CD8-positive, alpha-beta memory T cell (primary cell): Measurements from ENCODE around the gene PREX1. TPM values are rescaled to one million over a fixed set of nuclear protein-coding genes. Genes with fewer than 3 reads are reported as not detected.
A peak's percentile ranks its signal among the peaks of the same experiment; 100 is the strongest.

Experiments used
- CTCF ChIA-PET: fragments of 350-600 bp; sonication (Branson Sonifier 250); formaldehyde crosslinking; loops from one replicate; lab custom pipeline; 2021; ENCODE audit warnings: antibody characterized with exemption; lab: Charles Lee
- POLR2A ChIA-PET: fragments of 350-600 bp; sonication (Branson Sonifier 250); formaldehyde crosslinking; loops from one replicate; lab custom pipeline; 2021; ENCODE audit warnings: antibody characterized with exemption; lab: Charles Lee
- DNase-seq, 5 donors: peaks; one replicate each; pipeline versions ENCODE4 v3.0.0 to v3.0.0-alpha.2; 2020 to 2022; ENCODE audit warnings: mixed read lengths in 1 of 5
- H3K27ac ChIP-seq: one replicate; pipeline ENCODE4 v1.7.0; 2013; ENCODE audit warnings: low read depth, mild to moderate bottlenecking, low read length, moderate library complexity
- H3K27me3 ChIP-seq: 2 replicates; pipeline ENCODE4 v1.7.0; 2013; ENCODE audit warnings: low read length, mild to moderate bottlenecking; ENCODE audit not compliant: insufficient read depth, poor library complexity, severe bottlenecking
- H3K36me3 ChIP-seq: 2 replicates; pipeline ENCODE4 v1.7.0; 2013; ENCODE audit warnings: mild to moderate bottlenecking, low read length, moderate library complexity; ENCODE audit not compliant: insufficient read depth
- H3K4me1 ChIP-seq: 2 replicates; pipeline ENCODE4 v1.7.0; 2013; ENCODE audit warnings: mild to moderate bottlenecking, low read length, moderate library complexity; ENCODE audit not compliant: insufficient read depth
- H3K4me3 ChIP-seq: 2 replicates; pipeline ENCODE4 v1.7.0; 2013; ENCODE audit warnings: mild to moderate bottlenecking, low read length
- H3K9me3 ChIP-seq: 2 replicates; pipeline ENCODE4 v1.7.0; 2013; ENCODE audit warnings: mild to moderate bottlenecking, low read length
- H3K27ac Mint-ChIP-seq, 8 donors: one replicate each; pipeline ENCODE4 v1.8.0; 2020 to 2021; ENCODE audit warnings: mixed read lengths in 8 of 8, mild to moderate bottlenecking in 6 of 8, inconsistent platforms in 3 of 8, moderate library complexity in 3 of 8
- H3K27me3 Mint-ChIP-seq, 2 donors: one replicate each; pipeline ENCODE4 v1.8.0; 2020 to 2021; ENCODE audit warnings: mixed read lengths in 2 of 2, mild to moderate bottlenecking in 1 of 2, moderate library complexity in 1 of 2
- H3K36me3 Mint-ChIP-seq, 3 donors: one replicate each; pipeline ENCODE4 v1.8.0; 2020 to 2021; ENCODE audit warnings: mixed read lengths in 3 of 3, inconsistent platforms in 1 of 3, mild to moderate bottlenecking in 1 of 3
- H3K4me1 Mint-ChIP-seq, 3 donors: one replicate each; pipeline ENCODE4 v1.8.0; 2020 to 2021; ENCODE audit warnings: mixed read lengths in 3 of 3, inconsistent platforms in 1 of 3, mild to moderate bottlenecking in 1 of 3
- H3K4me3 Mint-ChIP-seq, 7 donors: one replicate each; pipeline ENCODE4 v1.8.0; 2020 to 2021; ENCODE audit warnings: mixed read lengths in 7 of 7, mild to moderate bottlenecking in 6 of 7, moderate library complexity in 4 of 7, inconsistent platforms in 2 of 7
- H3K9me3 Mint-ChIP-seq, 5 donors: one replicate each; pipeline ENCODE4 v1.8.0; 2020 to 2022; ENCODE audit warnings: mixed read lengths in 5 of 5, mild to moderate bottlenecking in 3 of 5, moderate library complexity in 2 of 5, inconsistent platforms in 1 of 5
- polyA plus RNA-seq: library from polyadenylated mRNA; unstranded; fragments of 300-500 nt; fragmentation: Illumina TruSeq; gene quantifications from one replicate; pipeline ENCODE4 v1.2.3, GENCODE V29; 2021
- total RNA-seq, 2 experiments: library from RNA; stranded (reverse); gene quantifications; one replicate each; pipeline ENCODE4 v1.2.3, GENCODE V29; 2021

PREX1 gene
- total and polyA plus RNA-seq, 3 experiments from 2014 or later, result 89.5 to 90.5 (median 90.0) TPM

- Mint-ChIP-seq H3K4me1 (peaks cover 85 to 100% (median 96%) of the 10 kb centered on the region in 3 donors), H3K9me3 (no peaks in the 10 kb centered on the region), H3K36me3 (peaks cover 4 to 68% (median 34%) of the 10 kb centered on the region in 3 donors), H3K4me3 (peak overlapping the region in 6 of 7 donors; percentile 43 to 81 (median 67)), H3K27me3 (peaks cover 0 to 3% of the 10 kb centered on the region in 2 donors), H3K27ac (peak overlapping the region; percentile 65 to 97 (median 90))
- DNase-seq, result no peak
- peaks cover 31% of the 10 kb centered on the region for H3K36me3 ChIP-seq
- H3K4me1 ChIP-seq, result peaks cover 58% of the 10 kb centered on the region
- ChIA-PET CTCF (interaction anchor here (1.0 to 2.1 kb wide), 4 partner anchors 15 to 105 kb away, joined by 3 to 7 read pairs (median 3); partner anchors contain the start of gene PREX1), POLR2A (no interaction called here)
- no peaks in the 10 kb centered on the region for H3K9me3 ChIP-seq
- peak overlapping the region; percentile 24 for H3K27ac ChIP-seq
- no peak overlapping the region for H3K4me3 ChIP-seq
- H3K27me3 ChIP-seq, result no peaks in the 10 kb centered on the region
Observed at GRCh38 chr20:48722002-48722731, 105.6 kb downstream of the PREX1 start.

- Mint-ChIP-seq H3K27ac (peak overlapping the region; percentile 77 to 97 (median 88)), H3K9me3 (no peaks in the 10 kb centered on the region), H3K27me3 (peaks cover 0 to 3% of the 10 kb centered on the region in 2 donors), H3K4me3 (peak overlapping the region; percentile 19 to 87 (median 56)), H3K4me1 (peaks cover 92 to 100% (median 96%) of the 10 kb centered on the region in 3 donors), H3K36me3 (peaks cover 4 to 61% (median 34%) of the 10 kb centered on the region in 3 donors)
- DNase-seq, result no peak
- Histone ChIP-seq H3K9me3 (no peaks in the 10 kb centered on the region), H3K36me3 (peaks cover 24% of the 10 kb centered on the region), H3K4me3 (no peak overlapping the region), H3K4me1 (peaks cover 65% of the 10 kb centered on the region), H3K27me3 (no peaks in the 10 kb centered on the region), H3K27ac (no peak overlapping the region)
- POLR2A ChIA-PET, result no interaction called here
- CTCF ChIA-PET, result interaction anchor here (1.0 to 2.1 kb wide), 4 partner anchors 37 to 106 kb away, joined by 3 to 7 read pairs (median 3); partner anchors contain the start of gene PREX1
Observed at GRCh38 chr20:48721324-48722001, 106.3 kb downstream of the PREX1 start.

- Mint-ChIP-seq H3K27ac (peak overlapping the region; percentile 86 to 97 (median 92)), H3K36me3 (peaks cover 4 to 52% (median 28%) of the 10 kb centered on the region in 3 donors), H3K9me3 (no peaks in the 10 kb centered on the region), H3K4me1 (peaks cover 96 to 100% (median 96%) of the 10 kb centered on the region in 3 donors), H3K27me3 (peaks cover 0 to 3% of the 10 kb centered on the region in 2 donors), H3K4me3 (peak overlapping the region; percentile 61 to 87 (median 78))
- CTCF ChIA-PET, result interaction anchor here (1.0 to 1.3 kb wide), 2 partner anchors 45 to 63 kb away, joined by 3 read pairs; no protein-coding TSS in a partner anchor
- H3K36me3 ChIP-seq, result peaks cover 14% of the 10 kb centered on the region
- H3K27me3 ChIP-seq, result no peaks in the 10 kb centered on the region
- POLR2A ChIA-PET, result no interaction called here
- H3K4me3 ChIP-seq, result no peak overlapping the region
- H3K4me1 ChIP-seq, result peaks cover 76% of the 10 kb centered on the region
- no peak for DNase-seq
- H3K9me3 ChIP-seq, result no peaks in the 10 kb centered on the region
- H3K27ac ChIP-seq, result no peak overlapping the region
Observed at GRCh38 chr20:48720256-48720985, 107.4 kb downstream of the PREX1 start.

- Histone ChIP-seq H3K4me1 (peaks cover 83% of the 10 kb centered on the region), H3K36me3 (peaks cover 9% of the 10 kb centered on the region), H3K4me3 (peak overlapping the region; percentile 10), H3K27me3 (no peaks in the 10 kb centered on the region), H3K27ac (no peak overlapping the region), H3K9me3 (no peaks in the 10 kb centered on the region)
- peaks cover 98 to 100% (median 100%) of the 10 kb centered on the region in 3 donors for H3K4me1 Mint-ChIP-seq
- H3K4me3 Mint-ChIP-seq, result peak overlapping the region; percentile 61 to 91 (median 78)
- CTCF ChIA-PET, result interaction anchor here (1.2 to 1.4 kb wide), 5 partner anchors 14 to 78 kb away, joined by 3 to 5 read pairs (median 3); no protein-coding TSS in a partner anchor
- POLR2A ChIA-PET, result interaction anchor here (1.0 to 1.3 kb wide), 2 partner anchors 41 to 47 kb away, joined by 3 to 6 read pairs; no protein-coding TSS in a partner anchor
- H3K36me3 Mint-ChIP-seq, result peaks cover 4 to 48% (median 26%) of the 10 kb centered on the region in 3 donors
- peak overlapping the region; percentile 86 to 97 (median 92) for H3K27ac Mint-ChIP-seq
- no peaks in the 10 kb centered on the region for H3K9me3 Mint-ChIP-seq
- DNase-seq, result no peak
- peaks cover 0 to 3% of the 10 kb centered on the region in 2 donors for H3K27me3 Mint-ChIP-seq
Observed at GRCh38 chr20:48719598-48720255, 108.1 kb downstream of the PREX1 start.

- H3K4me1 Mint-ChIP-seq, result peaks cover 99 to 100% (median 100%) of the 10 kb centered on the region in 3 donors
- ChIA-PET CTCF (interaction anchor here (1.2 to 2.5 kb wide), 6 partner anchors 13 to 99 kb away, joined by 3 to 5 read pairs (median 4); no protein-coding TSS in a partner anchor), POLR2A (interaction anchor here (0.9 to 1.3 kb wide), 3 partner anchors 42 to 107 kb away, joined by 3 to 6 read pairs (median 3); no protein-coding TSS in a partner anchor)
- peaks cover 83% of the 10 kb centered on the region for H3K4me1 ChIP-seq
- H3K36me3 ChIP-seq, result peaks cover 3% of the 10 kb centered on the region
- H3K4me3 Mint-ChIP-seq, result peak overlapping the region; percentile 61 to 91 (median 78)
- H3K36me3 Mint-ChIP-seq, result peaks cover 8 to 47% (median 23%) of the 10 kb centered on the region in 3 donors
- peak; percentile 22 to 81 (median 33) for DNase-seq
- peaks cover 0 to 3% of the 10 kb centered on the region in 2 donors for H3K27me3 Mint-ChIP-seq
- no peak overlapping the region for H3K4me3 ChIP-seq
- H3K9me3 Mint-ChIP-seq, result no peaks in the 10 kb centered on the region
- no peak overlapping the region for H3K27ac ChIP-seq
- peak overlapping the region; percentile 86 to 97 (median 92) for H3K27ac Mint-ChIP-seq
- H3K27me3 ChIP-seq, result no peaks in the 10 kb centered on the region
- H3K9me3 ChIP-seq, result no peaks in the 10 kb centered on the region
Observed at GRCh38 chr20:48718786-48719578, 108.8 kb downstream of the PREX1 start.

- Histone ChIP-seq H3K27me3 (no peaks in the 10 kb centered on the region), H3K27ac (no peak overlapping the region), H3K36me3 (no peaks in the 10 kb centered on the region), H3K9me3 (no peaks in the 10 kb centered on the region), H3K4me1 (peaks cover 83% of the 10 kb centered on the region), H3K4me3 (no peak overlapping the region)
- H3K4me3 Mint-ChIP-seq, result peak overlapping the region; percentile 43 to 88 (median 79)
- H3K27me3 Mint-ChIP-seq, result peaks cover 0 to 3% of the 10 kb centered on the region in 2 donors
- no peaks in the 10 kb centered on the region for H3K9me3 Mint-ChIP-seq
- POLR2A ChIA-PET, result interaction anchor here (0.7 kb wide), 2 partner anchors 8 to 42 kb away, joined by 3 to 4 read pairs; no protein-coding TSS in a partner anchor
- peaks cover 8 to 35% (median 23%) of the 10 kb centered on the region in 3 donors for H3K36me3 Mint-ChIP-seq
- peak overlapping the region; percentile 83 to 100 (median 94) for H3K27ac Mint-ChIP-seq
- DNase-seq, result no peak
- CTCF ChIA-PET, result interaction anchor here (0.6 to 2.5 kb wide), 4 partner anchors 9 to 101 kb away, joined by 3 to 11 read pairs (median 5); no protein-coding TSS in a partner anchor
- H3K4me1 Mint-ChIP-seq, result peaks cover 93 to 95% (median 94%) of the 10 kb centered on the region in 3 donors
Observed at GRCh38 chr20:48717680-48718223, 110.0 kb downstream of the PREX1 start.
